Measurements from ENCODE around the gene ZNF280D. TPM values are rescaled to one million over a fixed set of nuclear protein-coding genes. Genes with fewer than 3 reads are reported as not detected.

The ZNF280D gene
- total and polyA plus RNA-seq, 2 experiments from 2014 or later = 8.0 to 24.6 TPM

- Histone ChIP-seq H3K27me3 (replicated peaks; ENCODE audit: insufficient read depth) (no peaks in the 10 kb centered on the region), H3K4me2 (ENCODE audit: unreplicated experiment) (peak overlapping the region; percentile 61), H4K20me1 (ENCODE audit: insufficient read depth) (no peaks in the 10 kb centered on the region), H3K27ac (no peak overlapping the region), H3K9me2 (ENCODE audit: insufficient read depth) (no peaks in the 10 kb centered on the region), H3K4me1 (ENCODE audit: insufficient read depth) (peaks cover 52% of the 10 kb centered on the region), H2AFZ (no peak overlapping the region), H3K4me3 (no peak overlapping the region), H3K9ac (no peak overlapping the region), H3K36me3 (ENCODE audit: low read depth) (no peaks in the 10 kb centered on the region), H3F3A (ENCODE audit: insufficient read depth) (peaks cover 57% of the 10 kb centered on the region), H3K9me3 (ENCODE audit: low read depth) (no peaks in the 10 kb centered on the region), H3K79me2 (ENCODE audit: insufficient read depth) (no peaks in the 10 kb centered on the region)
- TF ChIP-seq EZH2phosphoT487 (IDR thresholded peaks at IDR 0.05; ENCODE audit: insufficient read depth, low read depth) = no peak
- TF ChIP-seq EZH2 (IDR thresholded peaks at IDR 0.05; ENCODE audit: insufficient read depth, poor library complexity, severe bottlenecking) = no peak
- 89 to 91% methylated on average over 3 of the region's 3 CpGs for WGBS, 2 experiments (ENCODE audit: low coverage in 1 of 2, low lambda C conversion rate in 2 of 2, missing lambda C conversion rate in 2 of 2)
- DNase-seq = no peak
- in situ Hi-C loops (cut with MboI) = no loop called here
Measured at GRCh38 chr15:56757875-56758274, 24.6 kb upstream of the ZNF280D start.

DNA sequence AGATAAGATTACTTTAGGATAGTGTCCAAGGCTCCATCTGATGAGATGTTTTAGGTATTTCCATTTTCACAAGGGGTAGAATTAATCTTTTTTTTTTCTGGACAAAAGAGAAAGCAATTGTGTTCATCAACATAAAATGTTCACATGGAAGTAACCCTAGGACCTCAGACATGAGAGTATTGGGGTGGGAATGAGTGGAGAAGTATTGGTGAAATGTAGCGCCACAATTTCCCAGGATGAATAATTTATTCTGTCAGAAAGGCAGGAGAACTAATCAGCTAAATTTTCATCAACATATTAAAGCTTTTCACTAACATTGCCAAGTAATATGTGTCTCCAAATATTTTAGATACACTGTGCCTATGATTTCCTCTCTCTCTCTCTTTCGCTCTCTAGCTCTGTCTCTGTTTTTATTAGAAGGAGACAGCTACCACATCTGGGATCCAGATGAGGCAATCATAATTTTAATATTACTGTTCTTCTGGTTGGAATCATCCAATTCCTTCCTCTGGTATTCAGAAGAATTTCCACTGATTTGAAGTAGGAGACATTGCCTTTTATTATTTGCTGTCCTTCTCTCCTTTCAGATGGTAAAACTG, 21.6 kb upstream of the ZNF280D start:
- Histone ChIP-seq H3K9ac (no peak overlapping the region), H3K4me2 (ENCODE audit: unreplicated experiment) (peak overlapping the region; percentile 58), H3F3A (ENCODE audit: insufficient read depth) (peaks cover 39% of the 10 kb centered on the region), H3K4me3 (peak overlapping the region; percentile 39), H2AFZ (peak overlapping the region; percentile 32; the same call in 1 of the 2 replicates), H4K20me1 (ENCODE audit: insufficient read depth) (no peaks in the 10 kb centered on the region), H3K9me3 (ENCODE audit: low read depth) (no peaks in the 10 kb centered on the region), H3K27me3 (replicated peaks; ENCODE audit: insufficient read depth) (no peaks in the 10 kb centered on the region), H3K4me1 (ENCODE audit: insufficient read depth) (peaks cover 43% of the 10 kb centered on the region), H3K79me2 (ENCODE audit: insufficient read depth) (no peaks in the 10 kb centered on the region), H3K27ac (peak overlapping the region; percentile 37), H3K36me3 (ENCODE audit: low read depth) (no peaks in the 10 kb centered on the region), H3K9me2 (ENCODE audit: insufficient read depth) (no peaks in the 10 kb centered on the region)
- DNase-seq = peak; percentile 56
- in situ Hi-C loops (cut with MboI) = no loop called here
- TF ChIP-seq EZH2phosphoT487 (IDR thresholded peaks at IDR 0.05; ENCODE audit: insufficient read depth, low read depth) (no peak), EZH2 (IDR thresholded peaks at IDR 0.05; ENCODE audit: insufficient read depth, poor library complexity, severe bottlenecking) (no peak)
- WGBS, 2 experiments (ENCODE audit: low coverage in 1 of 2, low lambda C conversion rate in 2 of 2, missing lambda C conversion rate in 2 of 2) = 15 to 22% methylated on average over 2 of the region's 2 CpGs

DNA sequence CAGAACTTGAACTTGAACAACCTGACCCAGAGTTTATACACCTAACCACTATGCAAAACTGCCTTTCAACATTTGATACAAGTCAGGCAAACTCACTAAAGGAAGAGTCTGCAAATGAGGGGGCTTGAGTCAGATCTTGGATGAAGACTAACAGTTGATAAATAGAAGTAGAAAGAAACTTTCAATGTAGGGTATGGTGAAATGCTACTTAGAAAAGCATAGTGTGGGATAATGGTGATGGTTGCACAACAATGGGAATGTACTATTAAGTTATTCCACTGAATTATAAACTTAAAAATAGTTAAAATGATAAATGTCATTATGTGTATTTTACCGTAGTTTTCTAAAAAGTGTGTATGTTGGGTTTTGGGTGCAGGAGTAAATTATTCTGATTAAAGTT, 19.7 kb upstream of the ZNF280D start:
- no peak for DNase-seq
- 92 to 98% methylated on average over 1 of the region's 1 CpG for WGBS, 2 experiments (ENCODE audit: low coverage in 1 of 2, low lambda C conversion rate in 2 of 2, missing lambda C conversion rate in 2 of 2)
- in situ Hi-C loops (cut with MboI) = no loop called here
- no peak overlapping the region for H3K27ac ChIP-seq
- peaks cover 20% of the 10 kb centered on the region for H3F3A ChIP-seq (ENCODE audit: insufficient read depth)
- peaks cover 26% of the 10 kb centered on the region for H3K4me1 ChIP-seq (ENCODE audit: insufficient read depth)
- H2AFZ ChIP-seq = no peak overlapping the region
- H4K20me1 ChIP-seq (ENCODE audit: insufficient read depth) = no peaks in the 10 kb centered on the region
- TF ChIP-seq EZH2 (IDR thresholded peaks at IDR 0.05; ENCODE audit: insufficient read depth, poor library complexity, severe bottlenecking) (no peak), EZH2phosphoT487 (IDR thresholded peaks at IDR 0.05; ENCODE audit: insufficient read depth, low read depth) (no peak)
- H3K4me3 ChIP-seq = no peak overlapping the region
- no peaks in the 10 kb centered on the region for H3K9me2 ChIP-seq (ENCODE audit: insufficient read depth)
- H3K36me3 ChIP-seq (ENCODE audit: low read depth) = no peaks in the 10 kb centered on the region
- no peaks in the 10 kb centered on the region for H3K9me3 ChIP-seq (ENCODE audit: low read depth)
- H3K27me3 ChIP-seq (replicated peaks; ENCODE audit: insufficient read depth) = no peaks in the 10 kb centered on the region
- H3K4me2 ChIP-seq (ENCODE audit: unreplicated experiment) = no peak overlapping the region
- H3K9ac ChIP-seq = no peak overlapping the region
- no peaks in the 10 kb centered on the region for H3K79me2 ChIP-seq (ENCODE audit: insufficient read depth)

DNA sequence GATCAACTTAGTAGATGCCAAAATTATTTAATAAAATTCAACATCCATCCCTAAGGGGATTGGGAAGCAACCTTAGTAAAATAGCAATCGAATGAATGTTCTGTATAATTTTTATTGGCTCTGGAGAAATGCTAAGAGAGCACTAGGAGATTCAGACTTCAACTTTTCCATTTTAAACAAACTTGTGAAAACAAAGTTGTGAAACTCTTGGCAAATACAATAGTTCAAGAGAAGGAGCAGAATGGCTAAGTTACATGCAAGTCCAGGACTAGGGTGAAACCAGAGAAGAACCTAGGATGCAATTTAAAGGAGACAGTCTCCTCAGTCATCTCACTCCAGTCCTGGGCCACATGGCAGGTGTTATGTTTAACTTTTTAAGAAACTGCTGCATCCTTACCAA, 16.7 kb upstream of the ZNF280D start:
- no peak for TF ChIP-seq EZH2 (IDR thresholded peaks at IDR 0.05; ENCODE audit: insufficient read depth, poor library complexity, severe bottlenecking)
- TF ChIP-seq EZH2phosphoT487 (IDR thresholded peaks at IDR 0.05; ENCODE audit: insufficient read depth, low read depth) = no peak
- Histone ChIP-seq H3K79me2 (ENCODE audit: insufficient read depth) (no peaks in the 10 kb centered on the region), H3K27ac (no peak overlapping the region), H3K36me3 (ENCODE audit: low read depth) (no peaks in the 10 kb centered on the region), H3F3A (ENCODE audit: insufficient read depth) (peaks cover 10% of the 10 kb centered on the region), H3K27me3 (replicated peaks; ENCODE audit: insufficient read depth) (no peaks in the 10 kb centered on the region), H3K9me3 (ENCODE audit: low read depth) (no peaks in the 10 kb centered on the region), H3K9ac (no peak overlapping the region), H3K4me1 (ENCODE audit: insufficient read depth) (peaks cover 14% of the 10 kb centered on the region), H2AFZ (no peak overlapping the region), H3K4me2 (ENCODE audit: unreplicated experiment) (no peak overlapping the region), H4K20me1 (ENCODE audit: insufficient read depth) (no peaks in the 10 kb centered on the region), H3K9me2 (ENCODE audit: insufficient read depth) (no peaks in the 10 kb centered on the region), H3K4me3 (no peak overlapping the region)
- in situ Hi-C loops (cut with MboI) = no loop called here
- 5 to 11% methylated on average over 1 of the region's 1 CpG for WGBS, 2 experiments (ENCODE audit: low coverage in 1 of 2, low lambda C conversion rate in 2 of 2, missing lambda C conversion rate in 2 of 2)
- peak; percentile 55 for DNase-seq

Data from GM23248 (cell line).